Middle frontal gyrus (tissue), 1 donor: ENCODE results near the gene ATP10B.
"Not testable (repeated sequence)": the region's sequence is repeated elsewhere in the genome, so short reads cannot be mapped to it uniquely, and the experiment has no call there.

Source experiments
- DNase-seq: peaks from one replicate; pipeline ENCODE4 v3.0.0-alpha.2; 2015; ENCODE audit warnings: low spot score; ENCODE audit errors: extremely low spot score

ATP10B gene

GRCh38 chr5:160757194-160757593, 94.8 kb downstream of the ATP10B start:
- DNase-seq: no peak

DNA sequence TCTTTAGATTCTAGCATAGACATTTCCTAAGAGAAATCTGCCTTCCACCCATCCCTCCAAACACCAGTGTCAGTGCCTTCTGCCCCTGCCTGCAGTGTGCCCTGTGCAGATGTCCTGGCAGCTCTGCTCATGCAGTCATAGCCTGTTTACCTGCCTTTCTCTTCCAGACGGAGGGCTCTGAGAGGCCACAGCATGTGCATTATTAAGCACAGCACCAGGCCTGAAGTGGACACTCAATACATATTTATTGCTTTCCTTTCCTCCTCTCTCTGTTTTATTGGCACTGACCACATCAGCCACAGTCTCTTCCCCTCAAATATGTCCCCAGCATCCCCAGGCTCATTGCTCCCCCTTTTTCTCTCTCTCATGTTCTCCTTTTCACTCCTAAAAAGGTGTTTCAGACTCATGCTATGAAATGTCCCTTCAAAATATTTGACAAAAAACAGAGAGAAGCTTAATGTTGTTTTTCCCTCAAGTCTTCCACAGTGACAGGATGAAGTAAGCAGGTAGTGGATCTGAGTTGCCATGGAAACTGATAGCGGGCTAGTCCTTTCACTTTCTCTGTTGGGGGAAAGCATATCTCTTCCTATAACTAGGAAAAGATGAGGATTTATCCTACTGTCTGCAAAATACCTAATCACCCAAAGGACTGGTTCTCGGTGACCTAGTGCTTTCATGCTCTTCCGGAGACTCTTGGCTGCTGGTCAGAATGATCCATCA, 100.9 kb downstream of the ATP10B start:
- DNase-seq: no peak

GRCh38 chr5:160749682-160750081, 102.3 kb downstream of the ATP10B start:
- DNase-seq: no peak

DNA sequence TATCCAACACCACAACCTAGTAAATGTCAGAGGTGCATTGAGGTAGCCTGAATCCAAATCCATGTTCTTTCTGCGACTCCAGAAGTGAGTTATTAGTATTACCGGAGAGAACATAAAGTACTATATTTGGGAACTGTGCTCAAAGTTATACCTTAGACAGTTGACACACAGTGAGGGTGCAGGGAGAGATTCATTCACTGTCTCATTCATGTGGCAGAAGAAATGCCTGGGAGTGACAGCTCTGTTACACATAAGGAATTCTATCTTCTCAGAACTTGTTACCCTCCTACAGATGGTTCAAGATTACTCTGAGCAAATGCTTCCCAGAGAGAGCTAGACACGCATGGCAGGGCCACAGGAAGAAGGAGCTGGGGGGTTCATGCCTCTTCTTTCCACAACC, 103.0 kb downstream of the ATP10B start:
- DNase-seq: no peak

DNA sequence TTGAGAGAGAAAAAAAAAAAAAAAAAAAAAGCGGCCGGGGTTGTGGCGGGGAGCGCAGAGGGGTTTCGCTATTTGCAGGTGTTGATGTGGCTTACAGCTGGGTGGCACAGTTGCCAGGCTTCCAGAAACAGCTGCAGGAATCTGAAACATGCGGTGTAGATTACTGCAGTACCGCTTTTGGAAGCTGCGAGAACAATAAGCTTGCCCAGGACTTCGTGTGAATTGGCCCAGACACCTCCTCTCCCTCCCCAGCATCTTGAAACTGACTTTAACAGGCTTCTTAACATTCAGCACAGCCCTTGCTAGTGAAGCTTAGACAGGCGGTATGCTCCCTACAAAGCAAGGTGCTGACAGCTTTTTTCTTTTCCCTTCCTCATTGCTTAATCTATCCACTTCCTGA, 104.0 kb downstream of the ATP10B start:
- no peak for DNase-seq

DNA sequence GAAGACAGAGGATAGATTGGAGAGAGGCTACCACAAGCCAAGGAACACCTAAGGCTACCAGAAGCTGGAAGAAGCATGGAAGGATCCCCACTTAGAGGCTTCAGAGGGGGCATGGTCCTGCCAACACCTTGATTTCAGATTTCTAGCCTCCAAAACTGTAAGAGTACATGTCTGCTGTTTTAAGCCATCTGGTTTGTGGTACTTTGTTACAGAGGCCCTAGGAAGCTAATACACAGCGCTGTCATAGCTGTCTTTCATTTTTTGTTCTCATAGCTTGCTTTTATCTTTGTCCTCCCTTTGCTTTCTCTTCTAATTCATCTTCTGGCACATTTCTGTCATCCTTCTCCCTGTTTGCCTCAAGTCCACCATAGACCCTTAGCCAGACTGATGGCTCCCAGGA, 104.5 kb downstream of the ATP10B start:
- no peak for DNase-seq

GRCh38 chr5:160744268-160745101, 107.5 kb downstream of the ATP10B start:
- DNase-seq: no peak

DNA sequence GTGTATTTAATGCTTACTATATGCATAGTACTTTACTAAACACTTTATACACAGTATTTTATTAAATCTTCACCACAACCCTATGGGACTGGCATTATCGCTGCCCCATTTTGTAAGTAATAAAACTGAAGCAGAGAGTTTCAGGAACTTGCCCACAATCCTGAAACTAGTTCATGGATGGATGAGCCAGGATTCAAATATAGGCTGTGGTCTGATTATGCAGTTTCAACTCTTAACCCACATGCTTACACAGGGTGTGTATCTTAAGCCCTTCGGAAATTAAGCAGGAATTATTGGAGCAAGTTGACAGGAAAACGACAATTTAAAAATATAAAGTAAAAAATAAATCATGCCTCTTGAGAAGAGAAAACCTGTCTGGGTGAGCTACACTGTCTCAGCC, 109.0 kb downstream of the ATP10B start:
- DNase-seq: no peak

DNA sequence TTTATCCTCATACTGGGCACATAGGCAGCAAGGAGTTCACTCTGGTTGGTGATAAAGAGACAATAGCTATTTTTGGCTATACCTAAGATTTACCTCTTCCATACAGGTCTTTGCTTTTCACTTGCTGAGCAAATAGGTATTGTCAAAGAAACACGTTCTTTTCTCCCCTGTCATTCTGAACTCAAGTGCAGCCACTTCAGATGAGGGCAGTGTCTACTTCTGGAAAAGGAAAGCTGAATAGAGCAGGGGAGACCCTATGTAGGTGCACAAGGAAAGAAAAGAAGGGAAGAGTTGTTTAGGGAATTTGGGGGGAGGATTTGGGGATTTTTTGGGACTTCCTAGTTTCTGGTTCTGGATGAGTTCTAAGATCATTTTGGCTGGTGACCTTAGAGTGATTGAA, 109.6 kb downstream of the ATP10B start:
- DNase-seq: no peak

DNA sequence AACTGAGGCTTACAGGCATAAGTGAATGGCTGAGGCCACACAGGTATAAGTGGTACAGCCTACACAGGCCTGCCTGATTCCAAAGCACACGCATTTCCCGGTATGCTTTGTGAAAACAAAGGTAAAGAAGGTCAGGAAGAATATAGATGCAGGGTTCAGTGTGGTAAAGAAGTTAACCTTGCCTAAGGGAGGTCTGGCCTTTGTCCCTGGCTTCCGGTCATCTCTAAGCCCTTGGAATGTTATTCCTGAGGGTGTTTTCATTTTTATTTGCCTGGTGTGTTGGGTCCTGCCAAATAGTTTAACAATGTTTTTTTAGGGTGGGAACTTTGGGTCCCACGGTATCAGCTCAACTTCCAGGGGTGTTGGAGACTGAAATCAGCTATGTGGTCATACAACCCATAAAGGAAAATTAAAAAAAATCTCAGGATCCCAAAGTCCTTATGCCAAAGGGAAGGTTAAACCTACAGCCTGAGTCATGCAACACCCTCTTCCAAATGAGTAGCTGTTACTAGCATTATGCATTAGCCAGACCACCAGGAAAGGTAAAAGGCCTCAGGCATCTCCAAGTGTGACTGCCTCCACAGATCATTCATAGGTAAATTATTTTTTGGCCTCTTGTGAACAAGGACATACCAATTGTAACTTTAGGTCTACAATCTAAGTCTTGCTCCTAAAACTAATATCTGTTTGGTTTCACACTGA, 124.6 kb downstream of the ATP10B start:
- DNase-seq: no peak

GRCh38 chr5:160726721-160727120, 125.3 kb downstream of the ATP10B start:
- DNase-seq: no peak

DNA sequence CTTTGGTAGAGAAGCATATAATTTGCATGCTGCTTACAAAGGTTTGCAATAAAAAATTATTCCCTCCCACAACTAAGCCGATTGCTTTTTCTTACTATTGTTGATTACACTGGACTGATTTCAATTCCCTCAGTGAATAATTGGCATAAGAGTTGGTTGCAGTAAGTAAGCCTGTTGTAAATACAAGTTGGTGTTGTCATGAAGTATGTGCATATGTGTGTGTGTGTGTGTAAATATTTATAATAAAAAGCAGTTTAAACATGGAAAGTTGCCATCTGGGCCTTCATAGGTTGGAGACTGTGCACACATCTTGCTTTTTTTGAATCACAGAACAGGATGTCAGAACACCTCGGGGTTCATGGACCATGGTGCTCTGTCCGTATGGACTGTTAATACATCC, 131.2 kb downstream of the ATP10B start:
- no peak for DNase-seq

- DNase-seq: not testable (repeated sequence)
These were observed 136.5 kb downstream of the ATP10B start for GRCh38 chr5:160715508-160715907.

DNA sequence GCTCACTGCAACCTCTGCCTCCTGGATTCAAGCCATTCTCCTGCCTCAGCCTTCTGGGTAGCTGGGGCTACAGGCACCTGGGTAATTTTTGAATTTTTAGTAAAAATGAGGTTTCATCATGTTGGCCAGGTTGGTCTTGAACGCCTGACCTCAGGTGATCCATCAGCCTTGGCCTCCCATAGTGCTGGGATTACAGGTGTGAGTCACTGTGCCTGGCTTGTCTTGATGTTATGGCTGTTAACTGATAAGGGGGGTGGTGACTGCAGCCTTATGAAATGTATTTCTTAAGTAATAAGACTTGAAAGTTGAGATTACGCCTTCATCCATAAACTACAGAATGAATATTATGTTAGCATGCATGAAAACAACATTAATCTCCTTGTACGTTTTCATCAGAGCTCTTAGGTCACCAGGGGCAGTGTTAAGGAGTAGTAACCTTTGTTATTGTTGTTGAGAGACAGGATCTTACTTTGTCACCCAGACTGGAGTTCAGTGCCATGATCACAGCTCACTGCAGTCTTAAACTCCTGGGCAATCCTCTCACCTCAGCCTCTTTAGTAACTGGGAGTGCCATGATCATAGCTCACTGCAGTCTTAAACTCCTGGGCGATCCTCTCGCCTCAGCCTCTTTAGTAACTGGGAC, 148.3 kb downstream of the ATP10B start:
- DNase-seq: no peak

DNA sequence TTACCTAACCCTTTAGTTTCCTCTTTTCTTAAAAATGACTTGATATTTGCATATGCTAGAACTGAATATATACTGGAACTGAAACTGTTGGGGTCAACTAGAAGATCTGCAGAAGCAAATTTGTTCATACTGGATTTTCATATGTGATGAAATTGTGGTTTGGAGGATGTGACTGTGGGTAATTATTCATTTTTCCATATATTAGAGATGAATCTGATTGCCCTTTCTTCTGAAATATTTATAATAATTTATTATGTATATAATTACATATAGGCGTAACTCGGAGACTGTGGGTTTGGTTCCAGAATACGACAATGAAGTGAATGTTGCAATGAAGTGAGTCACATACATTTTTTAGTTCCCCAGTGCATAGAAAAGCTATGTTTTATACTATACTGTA, 149.1 kb downstream of the ATP10B start:
- DNase-seq: no peak

DNA sequence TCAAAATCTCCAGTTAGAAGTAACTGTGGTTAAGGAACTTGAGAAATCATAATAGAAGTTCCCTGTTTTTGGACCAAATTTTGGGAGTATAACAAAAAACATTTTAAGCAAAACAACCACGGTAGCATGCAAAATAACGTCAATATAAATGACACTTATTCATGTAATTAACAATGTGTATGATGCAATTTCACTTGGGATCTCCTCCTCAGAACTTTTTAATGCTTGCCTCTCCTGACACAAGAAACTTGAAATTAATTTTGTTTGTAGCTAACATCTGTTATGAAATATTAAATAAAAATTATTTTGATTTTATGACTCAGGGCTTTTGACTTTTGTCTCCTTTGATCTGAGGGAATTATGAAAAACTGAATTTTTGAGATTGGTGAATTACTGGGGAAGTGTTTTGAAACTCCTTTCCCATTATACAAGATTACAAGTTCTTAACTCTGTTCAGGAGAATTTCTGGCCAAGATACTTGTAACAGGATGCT, 149.7 kb downstream of the ATP10B start:
- DNase-seq: no peak

DNA sequence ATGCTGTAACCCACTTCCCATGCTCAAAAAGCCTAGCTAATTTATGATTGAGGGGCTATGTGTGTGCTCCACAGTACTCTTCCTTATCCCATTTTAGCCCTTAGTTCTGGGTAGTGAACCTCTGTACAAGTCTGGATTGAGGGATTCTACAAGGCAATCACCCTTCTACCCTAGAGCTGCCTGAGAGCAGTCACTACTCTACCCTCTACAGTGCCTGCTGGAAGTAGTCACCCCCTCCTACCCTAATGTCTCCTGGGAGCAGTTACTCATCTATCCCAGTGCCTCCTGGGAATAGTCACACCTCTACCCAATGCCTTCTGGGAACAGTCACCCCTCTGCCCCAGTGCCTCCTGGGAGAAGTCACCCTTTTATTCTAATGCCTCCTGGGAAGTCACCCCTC, 150.6 kb downstream of the ATP10B start:
- DNase-seq: no peak

DNA sequence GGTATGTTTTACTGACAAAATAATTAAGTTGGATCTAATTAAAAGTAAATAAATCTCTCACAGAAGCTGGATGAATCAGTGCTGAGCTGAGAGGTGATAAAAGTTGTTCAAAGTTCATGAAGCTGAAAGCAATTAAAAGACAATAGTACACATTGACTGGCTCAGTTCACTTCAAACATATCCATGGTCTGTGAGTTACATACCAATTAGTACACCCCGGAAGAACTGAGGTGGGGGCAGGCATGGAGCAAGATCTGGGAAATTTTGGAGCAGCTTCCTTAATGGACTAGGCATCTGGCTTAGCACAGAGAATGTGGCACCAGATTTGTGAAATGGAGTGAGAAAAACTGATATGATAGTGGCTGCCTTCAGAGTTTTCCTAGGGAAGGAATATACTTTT, 152.7 kb downstream of the ATP10B start:
- no peak for DNase-seq

DNA sequence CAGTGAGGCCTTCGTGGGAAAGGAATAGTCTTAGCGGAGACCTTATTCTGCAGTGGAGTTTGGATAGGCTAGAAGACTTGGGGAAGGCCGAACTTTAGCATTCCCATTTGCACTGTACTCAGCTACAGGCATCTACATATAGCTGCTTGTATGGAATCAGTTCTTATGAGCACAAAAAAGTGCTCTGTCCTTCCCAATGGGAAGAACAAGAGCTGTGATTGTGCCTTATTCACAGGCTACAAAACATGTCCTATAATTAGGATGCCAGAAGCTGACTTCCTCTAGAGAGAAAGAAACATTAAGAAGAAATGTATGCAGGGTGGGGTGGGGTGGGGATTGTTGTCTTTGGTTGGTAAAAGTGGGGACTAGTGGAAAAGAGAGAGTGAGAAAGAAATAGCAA, 154.7 kb downstream of the ATP10B start:
- DNase-seq: no peak

DNA sequence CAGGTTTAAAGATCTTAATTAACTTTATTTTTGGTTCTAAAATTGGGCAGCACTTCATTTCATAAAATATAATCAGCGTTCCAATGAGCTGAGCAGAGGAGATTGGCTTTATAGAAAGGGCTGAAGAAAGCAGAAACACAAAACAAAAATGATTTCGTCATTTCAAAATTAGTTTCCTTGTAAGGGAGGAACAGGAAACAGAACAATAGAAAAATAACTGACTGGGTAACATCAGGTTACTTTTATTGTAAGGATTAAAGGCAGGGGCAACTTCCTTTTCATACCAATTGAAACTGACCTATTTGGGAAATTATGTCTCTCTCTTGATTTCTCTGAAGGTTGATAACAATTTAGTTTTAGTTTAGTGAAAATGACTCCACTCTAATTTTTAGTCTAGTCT, 157.1 kb downstream of the ATP10B start:
- no peak for DNase-seq

- DNase-seq: no peak
These were observed 158.1 kb downstream of the ATP10B start for GRCh38 chr5:160693831-160694465.
